Peyer's patch (tissue), 4 donors: Measurements from ENCODE around the gene PIK3CD.

Source experiments
- POLR2A ChIP-seq, 2 donors: fragments of 450-650 bp; IDR thresholded peaks; one replicate each; pipeline ENCODE4 v1.5.1; 2017; ENCODE audit warnings: antibody characterized with exemption in 2 of 2, mild to moderate bottlenecking in 2 of 2, moderate library complexity in 2 of 2
- TF ChIP-seq, protein P1 (sequence below), 6 experiments: fragments of 450-650 bp in 4 of 6; fragments of 200-600 bp in 2 of 6; sonication (generic) in 1 of 6; IDR thresholded peaks; one replicate each; pipeline ENCODE4 v1.5.1; 2017 to 2019; ENCODE audit warnings: antibody characterized with exemption in 6 of 6, mild to moderate bottlenecking in 3 of 6, moderate library complexity in 1 of 6

DNA sequence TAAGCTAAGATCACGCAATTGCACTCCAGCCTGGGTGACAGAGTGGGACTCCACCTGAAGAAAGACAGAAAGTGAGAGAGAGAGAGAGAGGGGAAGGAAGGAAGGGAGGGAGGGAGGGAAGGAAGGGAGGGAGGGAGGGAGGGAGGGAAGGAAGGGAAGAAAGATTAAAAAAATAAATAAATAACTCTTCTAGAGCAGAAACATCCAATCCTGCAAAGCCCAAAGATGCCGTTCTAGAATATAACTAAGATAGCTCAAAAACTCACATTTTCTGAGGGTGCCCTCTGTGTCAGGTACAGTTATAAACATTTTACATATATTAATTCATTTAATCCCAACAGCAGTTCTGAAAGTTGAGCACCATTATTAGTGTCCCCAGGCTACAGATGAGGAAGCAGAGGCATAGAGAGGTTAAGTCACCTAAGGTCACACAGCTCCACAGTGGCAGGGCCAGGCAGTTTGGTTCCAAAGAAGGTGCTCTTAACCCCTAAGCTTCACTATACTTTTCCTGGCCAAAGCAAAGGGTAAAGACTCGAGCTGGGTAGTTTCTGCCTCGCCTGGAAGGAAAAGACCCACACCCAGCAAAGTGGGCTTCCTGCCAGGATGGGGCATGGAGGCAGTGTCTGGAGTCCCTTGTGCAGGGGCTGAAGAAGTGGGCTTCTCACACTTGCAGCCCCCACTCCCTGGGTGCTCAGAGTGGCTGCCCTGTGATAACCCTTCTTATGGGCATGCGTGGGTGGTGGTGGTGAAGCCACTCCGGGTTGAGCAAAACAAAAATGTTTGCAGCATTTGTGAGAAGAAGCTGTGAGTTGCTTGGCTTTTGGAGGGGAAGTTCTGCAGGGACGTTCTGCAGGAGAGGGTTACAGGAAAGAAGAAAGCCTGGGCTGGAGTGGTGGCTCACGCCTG is 7.9 kb upstream of the PIK3CD start:
- TF ChIP-seq, protein P1, sequence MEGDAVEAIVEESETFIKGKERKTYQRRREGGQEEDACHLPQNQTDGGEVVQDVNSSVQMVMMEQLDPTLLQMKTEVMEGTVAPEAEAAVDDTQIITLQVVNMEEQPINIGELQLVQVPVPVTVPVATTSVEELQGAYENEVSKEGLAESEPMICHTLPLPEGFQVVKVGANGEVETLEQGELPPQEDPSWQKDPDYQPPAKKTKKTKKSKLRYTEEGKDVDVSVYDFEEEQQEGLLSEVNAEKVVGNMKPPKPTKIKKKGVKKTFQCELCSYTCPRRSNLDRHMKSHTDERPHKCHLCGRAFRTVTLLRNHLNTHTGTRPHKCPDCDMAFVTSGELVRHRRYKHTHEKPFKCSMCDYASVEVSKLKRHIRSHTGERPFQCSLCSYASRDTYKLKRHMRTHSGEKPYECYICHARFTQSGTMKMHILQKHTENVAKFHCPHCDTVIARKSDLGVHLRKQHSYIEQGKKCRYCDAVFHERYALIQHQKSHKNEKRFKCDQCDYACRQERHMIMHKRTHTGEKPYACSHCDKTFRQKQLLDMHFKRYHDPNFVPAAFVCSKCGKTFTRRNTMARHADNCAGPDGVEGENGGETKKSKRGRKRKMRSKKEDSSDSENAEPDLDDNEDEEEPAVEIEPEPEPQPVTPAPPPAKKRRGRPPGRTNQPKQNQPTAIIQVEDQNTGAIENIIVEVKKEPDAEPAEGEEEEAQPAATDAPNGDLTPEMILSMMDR (IDR thresholded peaks at IDR 0.05) = no peak
- no peak for TF ChIP-seq POLR2A (IDR thresholded peaks at IDR 0.05)
